ENCODE data around the gene INPP4B. TPM values are rescaled to one million over a fixed set of nuclear protein-coding genes. Genes with fewer than 3 reads are reported as not detected.

INPP4B gene
- total and polyA plus RNA-seq, 2 of the 4 experiments (the other 2 are of a cell fraction) = 1.8 to 14.0 TPM

DNA sequence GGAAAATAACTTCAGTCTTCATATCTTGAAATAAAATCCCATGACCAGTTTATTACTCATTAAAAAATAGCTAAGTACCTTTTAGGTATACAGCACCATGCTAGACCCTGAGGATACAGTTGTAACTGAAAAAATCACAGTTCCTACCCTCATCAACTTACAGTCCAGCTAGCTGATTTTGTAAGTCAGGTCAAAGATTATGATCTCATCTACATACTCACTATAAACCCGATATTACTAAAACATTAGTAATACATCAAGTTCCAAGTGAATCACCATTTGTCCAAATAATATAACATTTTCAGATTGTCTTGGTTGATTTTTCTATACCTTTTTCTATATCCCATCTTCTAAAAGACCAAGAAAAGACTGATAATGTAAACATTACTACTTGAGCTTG lies 333.9 kb downstream of the INPP4B start:
- no peak overlapping the region for H3K23ac ChIP-seq (ENCODE audit: low read depth, low read length)
- H2BK20ac ChIP-seq (ENCODE audit: low read depth, low read length) = no peak overlapping the region
- DNase-seq = peak; percentile 51
- no peak overlapping the region for H3K4me3 ChIP-seq (ENCODE audit: insufficient read depth, low read depth, low read length)
- no peak overlapping the region for H3K56ac ChIP-seq (ENCODE audit: extremely low read depth, insufficient read depth, low read length)
- H2AK9ac ChIP-seq (replicated peaks; ENCODE audit: low read depth, low read length, poor library complexity) = no peak overlapping the region
- no peak overlapping the region for H2BK120ac ChIP-seq (ENCODE audit: low read depth, low read length)
- ATAC-seq (ENCODE audit: low read depth) = peak; percentile 35; the same call in 1 of the 2 replicates
- no peak overlapping the region for H3K18ac ChIP-seq (ENCODE audit: low read depth, low read length)
- no peaks in the 10 kb centered on the region for H4K20me1 ChIP-seq (ENCODE audit: insufficient read depth, low read length)
- no peak overlapping the region for H4K8ac ChIP-seq (ENCODE audit: low read depth in 2 of 2, low read length in 2 of 2)
- H2AK5ac ChIP-seq (ENCODE audit: low read depth, low read length) = no peak overlapping the region
- peaks cover 3% of the 10 kb centered on the region for H3K4me1 ChIP-seq (ENCODE audit: control insufficient read depth, insufficient read depth, low read length)
- no CpG with 5 or more reads among the region's 1 CpG for WGBS, 2 experiments (ENCODE audit: extremely low coverage in 2 of 2, insufficient read length in 1 of 2)
- H4K5ac ChIP-seq (ENCODE audit: low read depth, low read length) = no peak overlapping the region
- H2BK5ac ChIP-seq (ENCODE audit: low read depth, low read length, poor library complexity, severe bottlenecking) = no peak overlapping the region
- ChIA-PET POLR2A (ENCODE audit: unreplicated experiment) (interaction anchor here (0.5 kb wide), 1 partner anchor 982 kb away, joined by 7 read pairs; no protein-coding TSS in a partner anchor), CTCF (no interaction called here)
- no peaks in the 10 kb centered on the region; the same call in 1 of the 2 replicates for H3K9me1 ChIP-seq (ENCODE audit: insufficient read depth, low read length)
- no peaks in the 10 kb centered on the region for H3K79me1 ChIP-seq (ENCODE audit: low read depth in 1 of 2, low read length in 2 of 2)
- no peak overlapping the region for H4K91ac ChIP-seq (ENCODE audit: insufficient read depth, low read depth, low read length)
- no peaks in the 10 kb centered on the region for H3K27me3 ChIP-seq (ENCODE audit: control insufficient read depth, insufficient read depth, low read length)
- in situ Hi-C loops (cut with MboI; ENCODE audit: low sequenced_read_pairs) (no loop called here), dilution Hi-C loops (cut with HindIII; ENCODE audit: low sequenced_read_pairs, unreplicated experiment) (no loop called here), intact Hi-C loops (cut with micrococcal nuclease) (no loop called here)
- no peak overlapping the region for H3K9ac ChIP-seq (ENCODE audit: low read depth, low read length)
- no peaks in the 10 kb centered on the region for H3K36me3 ChIP-seq (ENCODE audit: control insufficient read depth, insufficient read depth, low read length)
- no TSS peak for BruUV-seq (replicated peaks)
- no peaks in the 10 kb centered on the region for H3K9me3 ChIP-seq (ENCODE audit: control insufficient read depth, insufficient read depth, low read length)
- H2BK15ac ChIP-seq (ENCODE audit: low read depth, low read length) = no peak overlapping the region
- TF ChIP-seq MAFK (IDR thresholded peaks at IDR 0.05; ENCODE audit: low read depth, low read length) (no peak), SMC3 (IDR thresholded peaks at IDR 0.05; ENCODE audit: low read depth, low read length) (no peak), RAD21 (IDR thresholded peaks at IDR 0.05; ENCODE audit: low read length) (no peak), NFE2L2 (IDR thresholded peaks at IDR 0.05; ENCODE audit: low read depth, low read length) (no peak), MXI1 (IDR thresholded peaks at IDR 0.05; ENCODE audit: borderline replicate concordance, low read depth, low read length) (no peak), RCOR1 (IDR thresholded peaks at IDR 0.05; ENCODE audit: insufficient replicate concordance, low read length) (no peak), MAZ (IDR thresholded peaks at IDR 0.05; ENCODE audit: borderline replicate concordance, low read depth, low read length) (no peak), FOS (IDR thresholded peaks at IDR 0.05; ENCODE audit: low read depth, low read length) (no peak), POLR2A (IDR thresholded peaks at IDR 0.05; ENCODE audit: low read depth, low read length) (no peak), CHD1 (IDR thresholded peaks at IDR 0.05; ENCODE audit: low read depth, low read length) (no peak), RFX5 (IDR thresholded peaks at IDR 0.05; ENCODE audit: low read depth, low read length) (no peak), BHLHE40 (IDR thresholded peaks at IDR 0.05; ENCODE audit: low read depth, low read length) (no peak), CEBPB (IDR thresholded peaks at IDR 0.05; ENCODE audit: low read depth, low read length) (no peak)
- TF ChIP-seq, protein P1, sequence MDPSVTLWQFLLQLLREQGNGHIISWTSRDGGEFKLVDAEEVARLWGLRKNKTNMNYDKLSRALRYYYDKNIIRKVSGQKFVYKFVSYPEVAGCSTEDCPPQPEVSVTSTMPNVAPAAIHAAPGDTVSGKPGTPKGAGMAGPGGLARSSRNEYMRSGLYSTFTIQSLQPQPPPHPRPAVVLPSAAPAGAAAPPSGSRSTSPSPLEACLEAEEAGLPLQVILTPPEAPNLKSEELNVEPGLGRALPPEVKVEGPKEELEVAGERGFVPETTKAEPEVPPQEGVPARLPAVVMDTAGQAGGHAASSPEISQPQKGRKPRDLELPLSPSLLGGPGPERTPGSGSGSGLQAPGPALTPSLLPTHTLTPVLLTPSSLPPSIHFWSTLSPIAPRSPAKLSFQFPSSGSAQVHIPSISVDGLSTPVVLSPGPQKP (IDR thresholded peaks at IDR 0.05; ENCODE audit: borderline replicate concordance, low read depth, low read length) = no peak
- TF ChIP-seq, protein P2, sequence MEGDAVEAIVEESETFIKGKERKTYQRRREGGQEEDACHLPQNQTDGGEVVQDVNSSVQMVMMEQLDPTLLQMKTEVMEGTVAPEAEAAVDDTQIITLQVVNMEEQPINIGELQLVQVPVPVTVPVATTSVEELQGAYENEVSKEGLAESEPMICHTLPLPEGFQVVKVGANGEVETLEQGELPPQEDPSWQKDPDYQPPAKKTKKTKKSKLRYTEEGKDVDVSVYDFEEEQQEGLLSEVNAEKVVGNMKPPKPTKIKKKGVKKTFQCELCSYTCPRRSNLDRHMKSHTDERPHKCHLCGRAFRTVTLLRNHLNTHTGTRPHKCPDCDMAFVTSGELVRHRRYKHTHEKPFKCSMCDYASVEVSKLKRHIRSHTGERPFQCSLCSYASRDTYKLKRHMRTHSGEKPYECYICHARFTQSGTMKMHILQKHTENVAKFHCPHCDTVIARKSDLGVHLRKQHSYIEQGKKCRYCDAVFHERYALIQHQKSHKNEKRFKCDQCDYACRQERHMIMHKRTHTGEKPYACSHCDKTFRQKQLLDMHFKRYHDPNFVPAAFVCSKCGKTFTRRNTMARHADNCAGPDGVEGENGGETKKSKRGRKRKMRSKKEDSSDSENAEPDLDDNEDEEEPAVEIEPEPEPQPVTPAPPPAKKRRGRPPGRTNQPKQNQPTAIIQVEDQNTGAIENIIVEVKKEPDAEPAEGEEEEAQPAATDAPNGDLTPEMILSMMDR (conservative IDR thresholded peaks at IDR 0.05; ENCODE audit: low read depth, low read length) = no peak
- TF ChIP-seq, protein P3, sequence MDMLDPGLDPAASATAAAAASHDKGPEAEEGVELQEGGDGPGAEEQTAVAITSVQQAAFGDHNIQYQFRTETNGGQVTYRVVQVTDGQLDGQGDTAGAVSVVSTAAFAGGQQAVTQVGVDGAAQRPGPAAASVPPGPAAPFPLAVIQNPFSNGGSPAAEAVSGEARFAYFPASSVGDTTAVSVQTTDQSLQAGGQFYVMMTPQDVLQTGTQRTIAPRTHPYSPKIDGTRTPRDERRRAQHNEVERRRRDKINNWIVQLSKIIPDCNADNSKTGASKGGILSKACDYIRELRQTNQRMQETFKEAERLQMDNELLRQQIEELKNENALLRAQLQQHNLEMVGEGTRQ (IDR thresholded peaks at IDR 0.05; ENCODE audit: low read depth, low read length) = no peak
- H2AFZ ChIP-seq (replicated peaks; ENCODE audit: low read length, poor library complexity) = no peak overlapping the region
- H3K14ac ChIP-seq (replicated peaks; ENCODE audit: low read depth, low read length) = no peak overlapping the region
- no peak overlapping the region for H3K4ac ChIP-seq (ENCODE audit: low read depth, low read length)
- no peak overlapping the region for H3K4me2 ChIP-seq (ENCODE audit: low read depth, low read length)
- no peak overlapping the region for H3K27ac ChIP-seq (ENCODE audit: insufficient read depth, low read length)
